GM23248 (cell line): ENCODE results near the gene ZFAND3.

Experiments used
- EZH2 ChIP-seq: fragments of 200-600 bp; sonication (generic); IDR thresholded peaks from 2 replicates; pipeline ENCODE4 v1.6.1; 2018; ENCODE audit warnings: antibody characterized with exemption, mild to moderate bottlenecking; ENCODE audit not compliant: insufficient read depth, poor library complexity, severe bottlenecking
- EZH2phosphoT487 ChIP-seq: fragments of 200-600 bp; sonication (generic); IDR thresholded peaks from 2 replicates; pipeline ENCODE4 v1.6.1; 2018; ENCODE audit warnings: antibody characterized with exemption, moderate library complexity, mild to moderate bottlenecking, low read depth; ENCODE audit not compliant: insufficient read depth

DNA sequence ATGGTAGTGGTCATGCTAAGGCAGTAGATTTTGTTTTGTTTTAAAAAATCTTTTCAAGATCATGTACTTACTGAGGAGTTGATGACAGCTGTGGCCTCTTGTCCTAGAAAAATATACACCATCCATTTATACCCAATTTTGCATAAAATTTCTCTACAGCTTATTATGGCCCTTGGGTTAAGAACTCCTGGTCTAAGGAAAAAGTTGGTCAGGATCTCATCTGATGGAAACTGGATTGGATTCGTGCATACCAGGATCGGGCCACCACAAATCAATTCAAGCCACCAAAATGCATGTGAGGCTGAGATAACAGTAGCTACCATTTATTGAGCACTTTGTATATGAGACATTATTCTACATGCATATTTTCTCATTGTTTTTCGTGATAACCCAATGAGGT, 244.4 kb downstream of the ZFAND3 start:
- TF ChIP-seq EZH2phosphoT487, result no peak
- TF ChIP-seq EZH2, result no peak
